ENCODE measurements around the gene SYT8.

The SYT8 gene

DNA sequence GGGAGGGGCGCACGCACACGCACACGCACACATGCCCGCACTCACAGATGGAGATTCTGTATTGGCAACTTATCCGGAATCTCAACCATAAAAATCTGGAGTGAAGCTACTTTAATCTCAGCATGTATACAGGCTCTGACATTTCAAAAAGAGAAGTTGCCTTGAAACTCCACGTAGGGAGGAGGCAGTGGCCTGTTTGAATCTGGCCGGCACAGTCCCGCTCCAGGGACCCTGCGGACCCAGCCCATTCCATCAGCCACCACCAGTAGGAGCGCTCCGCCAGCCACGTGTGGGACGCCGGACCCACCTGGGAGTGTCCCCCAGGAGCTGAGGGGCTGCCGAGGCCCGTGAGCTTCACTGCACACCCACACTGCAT lies 1.9 kb upstream of the SYT8 start:
- FAIRE-seq, result no peak

DNA sequence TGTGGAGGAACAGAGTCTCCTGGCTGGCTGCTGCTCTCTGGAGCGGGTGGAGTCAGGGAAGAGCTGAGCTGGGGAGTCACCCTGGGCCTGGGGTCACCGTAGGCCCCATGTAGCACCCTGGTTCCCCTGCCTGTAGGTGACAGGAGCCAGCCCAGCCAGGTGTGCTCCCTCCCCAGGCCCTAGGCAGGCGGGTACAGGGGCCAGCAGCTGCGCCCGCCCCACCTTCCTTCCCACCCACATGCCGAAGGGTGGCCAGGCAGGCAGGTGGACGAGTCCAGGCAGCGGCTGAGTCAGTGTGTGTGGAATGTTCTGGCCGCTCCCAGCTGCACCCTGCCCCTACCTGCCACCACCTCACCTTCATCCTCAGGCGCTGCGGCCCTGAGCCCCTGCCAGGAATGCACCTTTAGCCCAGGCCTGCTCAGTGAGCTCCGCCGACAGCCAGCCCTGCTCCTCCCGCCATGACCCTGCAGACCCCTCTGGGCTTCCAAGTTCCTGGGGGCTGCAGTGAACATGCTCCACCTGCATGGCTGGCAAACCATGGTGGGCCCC lies 654 bp upstream of the SYT8 start:
- FAIRE-seq, result no peak

DNA sequence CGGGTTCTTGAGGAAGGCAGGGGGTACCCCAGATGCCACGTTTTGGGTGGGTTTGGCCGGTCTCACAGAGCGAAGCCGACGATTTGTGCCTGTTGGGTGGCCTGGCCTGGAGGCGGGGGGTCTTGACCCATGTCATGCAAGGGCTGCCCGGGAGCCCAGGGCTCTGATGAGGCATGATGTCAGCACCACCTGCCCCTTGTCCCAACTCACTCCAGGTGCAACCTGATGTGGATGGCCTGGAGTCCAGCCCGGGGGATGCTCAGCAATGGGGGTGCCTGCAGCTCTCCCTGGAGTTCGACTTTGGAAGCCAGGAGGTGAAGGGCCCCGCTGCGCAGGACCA lies 851 bp downstream of the SYT8 start:
- no peak for FAIRE-seq

DNA sequence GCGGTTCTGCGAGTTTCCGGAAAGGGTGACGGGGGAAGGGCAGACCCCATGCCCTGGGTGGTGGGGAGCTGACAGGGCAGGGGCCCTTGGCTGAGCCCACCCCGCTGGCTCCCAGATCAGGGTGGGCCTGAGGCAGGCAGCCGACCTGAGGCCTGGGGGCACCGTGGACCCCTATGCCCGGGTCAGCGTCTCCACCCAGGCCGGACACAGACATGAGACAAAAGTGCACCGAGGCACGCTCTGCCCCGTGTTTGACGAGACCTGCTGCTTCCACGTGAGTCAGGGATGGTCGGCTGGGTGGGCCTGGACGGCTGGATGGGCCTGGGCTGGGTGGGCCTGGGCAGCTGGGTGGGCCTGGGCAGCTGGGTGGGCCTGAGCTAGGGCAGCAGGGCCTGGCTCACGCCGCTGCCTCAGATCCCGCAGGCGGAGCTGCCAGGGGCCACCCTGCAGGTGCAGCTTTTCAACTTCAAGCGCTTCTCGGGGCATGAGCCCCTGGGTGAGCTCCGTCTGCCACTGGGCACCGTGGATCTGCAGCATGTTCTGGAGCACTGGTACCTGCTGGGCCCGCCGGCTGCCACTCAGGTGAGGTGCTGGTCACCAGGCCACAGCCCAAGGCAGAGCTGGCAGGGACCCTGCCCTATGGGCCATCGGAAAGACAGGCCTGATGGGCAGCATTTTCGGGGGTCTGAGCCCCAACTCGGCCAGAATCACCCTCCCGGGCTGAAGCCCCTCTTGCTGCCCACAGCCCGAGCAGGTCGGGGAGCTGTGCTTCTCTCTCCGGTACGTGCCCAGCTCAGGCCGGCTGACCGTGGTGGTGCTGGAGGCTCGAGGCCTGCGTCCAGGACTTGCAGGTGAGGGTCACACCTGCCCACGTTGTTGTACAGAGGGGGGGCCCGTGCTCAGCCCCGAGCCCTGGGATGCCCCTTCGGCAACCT lies 1.5 kb downstream of the SYT8 start:
- no peak for FAIRE-seq

DNA sequence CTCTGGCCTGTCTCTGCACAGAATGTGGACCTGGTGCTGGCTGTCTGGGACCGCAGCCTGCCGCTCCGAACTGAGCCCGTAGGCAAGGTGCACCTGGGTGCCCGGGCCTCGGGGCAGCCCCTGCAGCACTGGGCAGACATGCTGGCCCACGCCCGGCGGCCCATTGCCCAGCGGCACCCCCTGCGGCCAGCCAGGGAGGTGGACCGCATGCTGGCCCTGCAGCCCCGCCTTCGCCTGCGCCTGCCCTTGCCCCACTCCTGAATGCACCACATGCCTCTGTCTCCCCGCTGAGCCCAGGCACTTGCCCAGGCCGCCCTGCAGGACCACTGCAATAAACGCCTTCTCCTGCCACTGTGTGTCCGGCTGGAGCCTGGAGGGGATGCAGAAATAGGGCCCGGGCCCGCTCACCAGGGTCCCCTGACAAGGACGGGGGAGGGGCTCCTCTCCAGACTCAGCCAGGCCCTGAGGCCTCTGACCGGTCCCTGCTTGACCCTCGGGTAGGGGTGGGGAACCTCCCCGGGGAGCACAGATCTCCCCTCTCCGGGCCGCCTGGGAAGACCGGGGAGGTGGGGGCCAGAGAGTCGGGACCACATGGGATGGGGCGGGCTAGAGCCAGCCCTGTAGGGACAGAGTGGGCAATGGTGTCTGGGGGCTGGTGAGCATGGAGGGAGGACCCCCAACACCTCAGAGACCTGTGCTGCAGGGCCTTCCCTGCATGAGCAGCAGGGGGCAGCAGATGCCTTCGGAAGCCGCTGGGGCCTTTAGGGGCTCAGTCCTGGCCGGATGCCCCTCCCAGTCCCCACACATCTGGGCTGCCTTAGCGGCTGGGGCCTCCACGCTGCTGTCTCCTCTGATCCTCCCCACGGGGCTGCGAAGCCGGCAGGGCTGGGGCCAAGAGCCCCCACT lies 2.6 kb downstream of the SYT8 start:
- no peak for FAIRE-seq

DNA sequence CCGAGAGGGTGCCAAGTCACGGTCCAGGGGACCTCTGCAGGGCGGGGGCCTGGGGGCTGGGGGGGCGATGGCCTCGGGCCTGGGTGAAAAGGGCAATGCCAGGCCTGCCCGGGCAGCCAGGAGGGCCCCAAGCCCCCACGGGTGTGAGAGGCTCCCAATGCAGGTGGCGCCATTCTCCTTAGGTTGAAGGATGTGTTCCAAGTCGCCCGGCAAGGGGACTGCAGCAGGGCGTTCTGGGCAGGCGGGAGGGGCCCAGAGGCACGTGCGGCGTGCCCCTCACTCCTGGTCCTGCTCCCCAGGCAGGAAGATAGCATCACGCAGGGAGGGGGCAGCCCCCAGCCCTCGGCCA lies 3.3 kb downstream of the SYT8 start:
- no peak for FAIRE-seq

DNA sequence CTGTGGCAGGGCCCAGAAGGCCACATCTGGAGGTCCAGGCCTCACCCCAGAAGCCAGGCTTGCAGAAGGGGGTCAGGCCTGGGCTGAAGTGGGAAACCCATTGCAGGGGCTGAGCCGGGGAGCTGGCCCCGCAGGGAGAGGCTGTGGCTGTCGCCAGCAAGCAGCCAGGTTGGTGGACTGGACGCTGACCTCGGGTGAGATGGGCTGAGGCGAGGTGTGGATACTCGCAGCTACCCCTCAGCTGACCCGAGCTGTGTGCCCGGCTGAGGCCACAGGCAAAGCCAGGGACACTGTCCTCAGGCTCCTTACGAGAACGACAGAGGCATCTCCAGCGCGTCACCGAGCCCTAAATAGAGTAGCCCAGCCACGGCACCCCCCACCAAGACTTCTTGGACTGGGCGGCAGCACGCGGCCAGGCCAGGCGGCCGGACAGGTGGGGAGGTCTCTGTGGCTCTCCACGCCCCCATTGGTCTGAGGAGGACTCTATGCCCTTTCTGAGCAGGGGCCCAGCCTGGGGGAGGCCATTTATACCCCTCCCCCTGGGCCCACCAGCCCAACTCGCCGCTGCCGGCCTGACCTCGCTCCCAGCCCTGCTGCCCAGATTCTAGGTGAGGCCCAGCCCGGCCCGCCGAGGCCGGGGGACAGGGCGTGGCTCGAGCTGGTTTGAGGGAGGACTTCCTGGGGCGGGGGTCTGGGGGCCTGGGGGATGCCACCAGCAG lies 3.8 kb downstream of the SYT8 start, which contains the start of gene TNNI2:
Gene TNNI2, plus strand, starts transcription at position 556 of the 719 bp plus-strand sequence. CDS start 716 bp downstream, outside the sequence.
- FAIRE-seq, result no peak

DNA sequence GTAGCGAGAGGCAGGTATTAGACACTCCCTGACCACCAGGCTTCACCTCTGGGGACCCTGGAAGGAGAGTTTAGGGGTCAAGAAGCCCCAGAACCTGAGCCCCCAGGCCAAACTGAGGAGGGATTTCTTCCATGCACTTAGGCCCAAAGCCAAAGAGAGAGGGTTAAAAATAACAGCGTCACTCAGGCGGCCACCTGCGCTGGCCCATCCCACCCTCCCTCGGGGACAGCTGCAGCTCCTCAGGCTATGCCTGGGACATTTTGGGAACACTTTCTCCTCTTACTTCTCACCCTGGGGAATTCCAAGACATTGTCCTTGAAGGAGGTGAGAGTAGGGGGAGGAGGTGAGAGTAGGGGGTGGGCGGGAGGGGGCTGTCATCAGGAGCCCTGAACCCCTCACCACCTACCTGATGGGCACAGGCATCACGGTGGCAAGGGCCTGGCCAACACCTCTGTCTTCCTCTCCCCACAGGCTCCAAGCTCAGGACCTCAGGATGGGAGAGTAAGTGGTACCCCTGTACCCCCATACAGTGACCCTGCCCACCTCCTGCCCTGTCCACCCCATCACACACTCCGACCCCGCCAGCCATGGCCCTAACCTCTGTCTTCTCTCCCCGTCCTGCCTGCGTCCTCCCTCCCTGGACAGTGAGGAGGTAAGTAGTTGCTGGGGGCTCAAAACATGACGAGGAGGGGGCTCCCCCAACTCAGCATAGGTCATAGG lies 4.6 kb downstream of the SYT8 start:
- no peak for FAIRE-seq

DNA sequence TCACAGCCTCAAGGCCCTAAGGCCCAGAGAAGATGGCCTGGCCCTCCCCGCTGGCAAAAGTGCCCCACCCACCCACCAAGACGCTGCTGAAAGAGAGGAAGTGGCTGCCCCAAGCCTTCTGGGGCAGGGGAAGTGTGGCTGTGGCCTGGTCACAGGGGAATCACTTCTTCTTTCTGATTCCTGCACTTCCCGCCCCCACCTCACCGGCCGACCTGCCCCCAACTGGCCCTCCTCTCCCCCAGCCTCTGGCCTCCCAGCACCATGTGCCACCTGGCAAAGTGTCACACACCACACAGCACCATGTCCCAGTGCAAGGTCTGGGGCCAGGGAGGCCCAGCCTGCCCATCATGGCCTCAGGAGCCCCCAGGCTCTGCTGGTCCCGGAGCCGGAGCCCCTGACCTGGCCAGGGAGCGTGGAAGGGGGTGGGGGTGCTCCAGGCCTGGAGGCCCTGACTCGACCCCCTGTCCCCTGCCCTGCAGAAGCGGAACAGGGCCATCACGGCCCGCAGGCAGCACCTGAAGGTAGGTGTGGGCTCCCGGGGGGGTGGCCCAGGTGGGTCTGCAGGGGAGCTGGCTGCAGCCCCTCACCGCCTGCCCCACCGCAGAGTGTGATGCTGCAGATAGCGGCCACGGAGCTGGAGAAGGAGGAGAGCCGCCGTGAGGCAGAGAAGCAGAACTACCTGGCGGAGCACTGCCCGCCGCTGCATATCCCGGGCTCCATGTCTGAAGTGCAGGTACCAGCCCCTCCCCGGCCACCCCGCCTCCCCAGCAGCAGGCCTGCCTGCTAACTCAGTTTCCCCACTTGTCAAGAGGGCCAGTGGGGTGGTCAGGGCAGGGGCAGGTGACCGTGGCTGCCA lies 5.4 kb downstream of the SYT8 start:
- FAIRE-seq, result no peak

DNA sequence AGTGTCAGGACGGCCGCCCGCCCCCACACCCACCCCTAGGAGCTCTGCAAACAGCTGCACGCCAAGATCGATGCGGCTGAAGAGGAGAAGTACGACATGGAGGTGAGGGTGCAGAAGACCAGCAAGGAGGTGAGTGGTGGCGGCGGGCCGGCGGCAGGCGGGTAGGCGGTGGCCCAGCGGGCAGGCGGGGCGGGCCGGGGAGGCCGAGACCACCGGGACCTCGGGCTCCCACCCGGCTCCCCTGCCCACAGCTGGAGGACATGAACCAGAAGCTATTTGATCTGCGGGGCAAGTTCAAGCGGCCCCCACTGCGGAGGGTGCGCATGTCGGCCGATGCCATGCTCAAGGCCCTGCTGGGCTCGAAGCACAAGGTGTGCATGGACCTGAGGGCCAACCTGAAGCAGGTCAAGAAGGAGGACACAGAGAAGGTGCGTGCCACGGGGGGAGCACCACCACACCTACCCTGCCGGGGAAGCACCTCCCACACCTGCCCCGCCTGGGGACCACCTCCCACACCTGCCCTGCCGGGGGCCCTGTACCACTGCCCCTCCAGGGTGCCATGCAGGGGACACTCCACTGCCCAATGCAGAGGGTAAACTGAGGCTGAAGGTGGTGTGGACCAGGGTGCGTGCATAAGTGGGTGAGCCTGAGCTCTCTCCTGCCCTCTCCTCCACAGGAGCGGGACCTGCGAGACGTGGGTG lies 6.1 kb downstream of the SYT8 start:
- FAIRE-seq, result no peak

DNA sequence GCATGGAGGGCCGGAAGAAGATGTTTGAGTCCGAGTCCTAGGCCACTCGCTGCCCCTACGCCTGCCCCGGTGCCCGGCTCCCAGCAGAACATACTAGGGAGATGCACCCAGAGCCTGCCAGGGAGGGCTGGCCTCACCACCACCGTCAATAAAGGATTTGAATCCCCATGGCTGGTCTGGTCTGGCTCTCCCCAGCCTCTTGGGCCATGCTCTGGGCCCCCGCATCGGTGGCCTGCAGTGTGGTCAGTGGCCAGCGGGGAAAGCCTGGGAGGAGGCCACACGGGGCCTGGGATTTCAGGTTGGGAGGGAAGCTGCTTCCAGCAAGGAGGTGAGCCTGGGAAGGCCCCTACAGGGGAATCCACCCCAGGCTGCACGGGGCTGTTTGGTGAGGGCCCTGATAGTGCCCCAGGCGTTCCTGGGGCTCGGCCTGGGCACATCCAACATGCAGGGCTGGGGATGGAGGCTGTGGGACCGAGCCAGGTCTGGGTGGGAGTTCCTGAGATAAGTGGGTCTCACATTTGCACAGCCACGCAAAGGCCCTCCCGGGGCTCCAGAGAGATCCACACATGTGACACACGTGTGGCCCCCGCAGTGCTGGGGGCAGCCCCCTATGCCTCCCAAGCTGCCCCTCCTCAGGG lies 6.8 kb downstream of the SYT8 start:
- no peak for FAIRE-seq

DNA sequence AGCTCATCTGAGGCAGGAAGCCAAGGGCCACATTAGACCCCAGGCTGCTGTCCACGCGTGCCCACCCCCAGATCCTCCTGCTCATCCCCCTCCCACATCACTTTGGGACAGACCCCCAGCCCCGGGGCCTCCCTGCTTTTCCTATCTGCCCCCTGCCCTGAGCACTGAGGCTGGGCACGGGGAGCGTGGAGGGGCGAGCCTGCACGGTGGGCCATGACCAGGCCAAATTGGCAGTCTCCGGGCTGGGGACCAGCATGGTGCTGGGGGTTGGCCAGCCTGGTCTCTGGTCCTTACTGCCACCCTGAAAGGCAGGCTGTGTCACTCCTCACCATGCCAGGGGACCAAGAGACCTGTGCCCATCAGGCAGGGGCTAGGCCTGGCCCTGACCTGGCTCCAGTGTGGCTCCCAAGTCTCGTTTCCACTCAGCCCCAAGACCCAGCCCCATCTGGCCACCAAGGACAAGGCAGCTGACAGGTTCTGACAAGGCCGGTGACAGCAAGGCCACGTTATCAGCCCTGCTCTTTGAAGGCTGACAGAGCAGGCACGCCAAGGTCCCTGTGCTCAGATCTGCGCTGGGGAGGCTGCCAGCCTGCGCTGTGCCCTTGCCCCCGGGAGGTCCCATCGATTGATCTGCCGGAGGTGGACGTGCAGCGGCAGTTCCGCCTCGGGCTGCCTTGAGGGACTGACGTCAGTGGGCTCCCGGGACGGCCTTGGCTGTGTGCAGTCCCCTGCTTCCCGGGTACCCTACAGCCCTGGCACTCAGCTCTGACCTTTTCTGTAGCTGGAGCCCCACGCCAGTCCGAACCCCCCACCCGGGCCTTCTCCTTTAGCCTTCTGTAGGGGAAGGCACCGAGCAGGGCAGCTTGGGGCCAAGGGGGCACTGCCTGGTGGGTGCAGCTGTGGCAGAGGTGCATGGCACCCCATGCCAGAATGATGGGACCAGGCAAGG lies 7.6 kb downstream of the SYT8 start:
- FAIRE-seq, result no peak

DNA sequence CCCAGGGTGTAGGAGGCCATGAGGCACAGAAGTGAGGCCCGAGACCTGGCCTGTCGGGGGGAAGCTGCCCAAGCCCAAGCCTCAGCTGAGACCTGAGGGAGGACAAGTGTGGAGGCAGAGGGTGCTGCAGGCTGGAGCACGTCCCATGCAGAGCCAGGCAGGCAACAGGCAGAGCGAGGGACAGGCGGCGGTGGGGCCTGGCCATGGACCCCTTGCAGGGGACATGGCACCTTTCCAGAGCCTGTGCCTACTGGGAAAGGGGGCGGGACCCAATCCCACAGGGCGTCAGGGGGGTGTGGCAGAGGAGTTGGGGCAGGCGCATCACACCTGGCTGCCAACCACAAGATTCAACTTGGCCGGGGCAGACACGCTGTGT lies 8.3 kb downstream of the SYT8 start:
- no peak for FAIRE-seq

DNA sequence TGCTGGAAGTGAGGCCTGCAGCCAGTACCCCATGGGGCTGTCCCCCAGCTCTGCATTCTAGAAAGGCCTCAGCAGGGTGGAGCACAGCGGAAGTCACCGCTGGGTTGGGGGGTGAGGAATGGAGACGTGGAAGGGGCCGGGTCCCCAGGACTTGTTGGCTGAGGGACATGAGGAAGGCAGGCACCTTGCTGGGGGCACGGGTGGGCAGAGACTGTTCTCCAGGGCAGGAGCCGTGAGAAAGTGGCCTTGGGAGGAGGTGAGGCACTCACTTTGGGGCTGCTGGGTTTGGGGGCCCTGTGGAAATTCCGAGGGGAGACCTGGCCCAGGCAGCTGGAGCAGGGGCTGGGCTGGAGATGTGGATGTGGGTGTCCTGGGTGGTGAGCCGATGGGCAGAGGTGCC lies 9.0 kb downstream of the SYT8 start:
- no peak for FAIRE-seq

DNA sequence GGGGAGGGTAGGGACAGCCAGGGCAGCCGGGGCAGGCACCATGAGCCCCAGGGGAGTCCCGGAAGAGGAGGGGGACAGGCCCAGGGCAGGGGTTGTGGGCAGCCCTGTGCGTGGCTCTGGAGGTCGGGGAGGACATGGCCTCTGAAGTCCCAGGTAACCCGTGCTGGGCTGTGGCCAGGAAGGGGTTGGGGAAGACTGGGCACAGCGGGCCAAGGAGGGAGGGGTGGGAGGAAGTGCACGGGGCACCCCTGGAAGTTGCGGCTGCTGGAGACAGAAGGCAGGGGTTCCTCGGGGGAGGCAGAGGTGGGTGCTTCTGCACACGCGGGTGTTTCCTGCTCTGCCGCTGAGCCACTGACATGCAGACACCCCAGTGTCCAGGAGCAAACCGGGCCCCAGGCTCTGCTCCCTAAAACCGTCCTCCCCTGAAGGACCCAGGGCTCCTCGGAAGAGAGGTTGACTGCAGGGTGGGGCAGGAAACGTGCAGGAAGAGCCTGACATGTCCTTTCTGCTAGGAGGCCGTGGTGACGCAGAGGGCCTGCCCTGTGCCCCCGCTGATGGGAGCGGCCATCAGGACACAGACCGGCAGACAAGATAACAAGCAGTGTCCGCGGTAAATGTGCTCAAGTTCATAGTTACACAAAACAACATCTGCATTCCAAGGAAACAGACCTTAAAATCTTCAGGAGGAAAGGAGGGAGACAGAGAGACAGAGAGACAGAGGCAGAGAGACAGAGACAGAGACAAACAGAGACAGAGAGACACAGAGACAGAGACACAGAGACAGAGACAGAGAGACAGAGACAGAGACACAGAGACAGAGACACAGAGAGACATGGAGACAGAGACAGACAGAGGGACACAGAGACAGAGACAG lies 9.7 kb downstream of the SYT8 start:
- no peak for FAIRE-seq

DNA sequence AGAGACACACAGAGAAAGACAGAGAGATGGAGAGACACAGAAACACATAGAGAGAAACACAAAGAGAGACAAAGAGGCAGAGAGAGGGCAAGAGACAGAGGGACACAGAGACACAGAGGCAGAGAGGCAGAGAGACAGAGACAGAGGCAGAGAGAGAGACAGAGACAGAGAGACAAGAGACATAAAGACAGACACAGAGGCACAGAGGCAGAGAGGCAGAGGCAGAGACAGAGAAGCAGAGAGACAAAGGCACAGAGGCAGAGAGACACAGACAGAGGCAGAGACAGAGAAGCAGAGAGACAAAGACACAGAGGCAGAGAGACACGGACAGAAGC lies 10.3 kb downstream of the SYT8 start:
- no peak for FAIRE-seq

DNA sequence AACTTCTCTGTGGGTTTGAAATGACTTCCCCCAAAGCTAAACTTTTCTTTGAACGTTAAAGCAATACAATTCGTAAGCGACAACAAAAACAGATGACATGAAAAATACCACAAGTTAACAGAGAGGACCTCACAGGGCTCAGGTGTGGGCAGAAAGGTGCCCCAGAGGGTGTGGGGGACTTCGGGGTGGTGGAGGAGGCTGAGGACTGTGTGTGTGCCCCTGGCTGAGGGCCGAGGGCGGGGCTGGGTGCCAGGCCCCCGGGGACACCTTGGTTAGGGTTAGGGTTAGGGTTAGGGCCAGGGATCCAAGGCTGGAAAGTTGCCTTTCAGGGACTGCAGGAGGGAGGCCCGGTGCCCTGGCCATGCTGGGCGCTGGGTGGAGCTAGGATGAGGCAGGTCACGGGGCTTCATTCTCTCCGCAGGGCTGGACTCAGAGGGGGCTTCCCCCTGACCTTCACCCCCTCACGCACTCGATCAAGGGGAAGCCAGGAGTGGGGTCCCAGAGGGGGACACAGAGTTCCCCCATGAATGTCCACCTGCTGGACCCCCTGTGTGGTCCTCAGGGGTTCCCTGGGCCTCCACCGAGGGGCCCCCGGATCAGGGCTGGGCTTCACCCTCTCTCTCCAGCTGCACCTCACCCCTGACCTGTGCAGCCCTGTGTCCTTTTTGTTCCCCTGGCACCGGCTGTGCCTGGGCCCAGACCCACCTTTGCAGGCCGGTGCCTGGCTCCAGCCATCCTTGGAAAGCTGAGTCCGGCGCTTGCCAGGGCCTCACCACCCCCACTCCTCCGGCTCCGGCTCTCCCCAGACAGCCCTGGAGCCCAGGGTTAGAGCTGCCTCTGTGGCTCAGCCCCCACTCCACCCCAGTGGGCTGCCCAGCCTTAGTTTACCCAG lies 11.0 kb downstream of the SYT8 start:
- no peak for FAIRE-seq

Data from TTC549 (cell line).